IPS DF 4.7 (cell line): ENCODE results near the gene METAP1.
A peak's percentile ranks its signal among the peaks of the same experiment; 100 is the strongest.
"Not testable (repeated sequence)": the region's sequence is repeated elsewhere in the genome, so short reads cannot be mapped to it uniquely, and the experiment has no call there.

Source experiments
- DNase-seq: peaks from one replicate; pipeline ENCODE4 v3.0.0-alpha.2; 2013; ENCODE audit warnings: low spot score; ENCODE audit errors: extremely low read depth

METAP1 gene

GRCh38 chr4:98995183-98996055 lies at the start of gene METAP1:
TSS of gene METAP1 (plus strand) at chr4:98995721. CDS start at chr4:98995754, 33 bp downstream.
- peak; percentile 74 for DNase-seq

GRCh38 chr4:98946359-98946758 lies 49.2 kb upstream of the METAP1 start:
- no peak for DNase-seq

- no peak for DNase-seq
Observed at GRCh38 chr4:98950925-98951324, 44.6 kb upstream of the METAP1 start.

GRCh38 chr4:98951710-98952109 lies 43.8 kb upstream of the METAP1 start:
- no peak for DNase-seq

GRCh38 chr4:98955229-98955628 lies 40.3 kb upstream of the METAP1 start:
- no peak for DNase-seq

- DNase-seq, result no peak
Observed at GRCh38 chr4:98958065-98958464, 37.5 kb upstream of the METAP1 start.

- DNase-seq, result no peak
Observed at GRCh38 chr4:98959411-98959810, 36.1 kb upstream of the METAP1 start.

GRCh38 chr4:98961770-98962169 lies 33.8 kb upstream of the METAP1 start:
- no peak for DNase-seq

- DNase-seq, result no peak
Observed at GRCh38 chr4:98963538-98964433, 31.7 kb upstream of the METAP1 start.

GRCh38 chr4:98966926-98967325 lies 28.6 kb upstream of the METAP1 start:
- no peak for DNase-seq

- no peak for DNase-seq
Observed at GRCh38 chr4:98967786-98968329, 27.7 kb upstream of the METAP1 start.

GRCh38 chr4:98969878-98970785 lies 25.4 kb upstream of the METAP1 start:
- no peak for DNase-seq

- no peak for DNase-seq
Observed at GRCh38 chr4:98976716-98977115, 18.8 kb upstream of the METAP1 start.

GRCh38 chr4:98977557-98977956 lies 18.0 kb upstream of the METAP1 start:
- DNase-seq, result no peak

- no peak for DNase-seq
Observed at GRCh38 chr4:98987720-98988119, 7.8 kb upstream of the METAP1 start.

- not testable (repeated sequence) for DNase-seq
Observed at GRCh38 chr4:98992835-98993234, 2.7 kb upstream of the METAP1 start.

- DNase-seq, result no peak
Observed at GRCh38 chr4:98993419-98994071, 2.0 kb upstream of the METAP1 start.

GRCh38 chr4:98994474-98995182 lies 893 bp upstream of the METAP1 start:
- no peak for DNase-seq

- no peak for DNase-seq
Observed at GRCh38 chr4:98996056-98996764, 689 bp downstream of the METAP1 start.
